DOHH2 (cell line): ENCODE measurements around the gene FBXW4.

Experiments used
- H3F3A ChIP-seq: fragments of 200-600 bp; sonication (generic), shearing (Covaris generic); 2 replicates; pipeline ENCODE4 v1.6.0; 2016; ENCODE audit warnings: antibody characterized with exemption, mild to moderate bottlenecking; ENCODE audit not compliant: control insufficient read depth, insufficient read depth
- H3K27ac ChIP-seq: fragments of 200-600 bp; sonication (generic); 2 replicates; pipeline ENCODE4 v1.5.1; 2014; ENCODE audit warnings: low read depth, mild to moderate bottlenecking, low read length, moderate library complexity
- H3K27me3 ChIP-seq: fragments of 200-600 bp; sonication (generic); 2 replicates; pipeline ENCODE4 v1.6.1; 2014; ENCODE audit warnings: mild to moderate bottlenecking, low read length, mixed read lengths; ENCODE audit not compliant: control insufficient read depth
- H3K36me3 ChIP-seq: fragments of 200-600 bp; sonication (generic); 2 replicates; pipeline ENCODE4 v1.6.1; 2014; ENCODE audit warnings: mild to moderate bottlenecking, low read length, moderate library complexity, mixed read lengths; ENCODE audit not compliant: control insufficient read depth
- H3K4me1 ChIP-seq: fragments of 200-600 bp; sonication (generic); 2 replicates; pipeline ENCODE4 v1.6.1; 2014; ENCODE audit warnings: mild to moderate bottlenecking, low read length, mixed read lengths; ENCODE audit not compliant: control insufficient read depth
- H3K4me2 ChIP-seq: fragments of 200-600 bp; sonication (generic); 2 replicates; pipeline ENCODE4 v1.6.0; 2014; ENCODE audit warnings: mild to moderate bottlenecking, low read length, moderate library complexity
- H3K4me3 ChIP-seq: fragments of 200-600 bp; sonication (generic); 2 replicates; pipeline ENCODE4 v1.5.1; 2014; ENCODE audit warnings: mild to moderate bottlenecking, low read length, mixed read lengths
- H3K79me2 ChIP-seq: fragments of 200-600 bp; sonication (generic); 2 replicates; pipeline ENCODE4 v1.6.1; 2014; ENCODE audit warnings: mild to moderate bottlenecking, low read length, mixed read lengths; ENCODE audit not compliant: control insufficient read depth
- H3K9me2 ChIP-seq: fragments of 200-600 bp; sonication (generic); replicated peaks from 2 replicates; pipeline ENCODE4 v1.6.1; 2014; ENCODE audit warnings: mild to moderate bottlenecking, low read length, mixed read lengths; ENCODE audit not compliant: control insufficient read depth
- H3K9me3 ChIP-seq: fragments of 200-600 bp; sonication (generic); 2 replicates; pipeline ENCODE4 v1.6.1; 2014; ENCODE audit warnings: antibody characterized with exemption, low read length, mixed read lengths; ENCODE audit not compliant: control insufficient read depth, insufficient read depth
- H4K20me1 ChIP-seq: fragments of 200-600 bp; sonication (generic); 2 replicates; pipeline ENCODE4 v1.6.0; 2014; ENCODE audit warnings: low read depth, mild to moderate bottlenecking, antibody characterized with exemption, low read length, moderate library complexity; ENCODE audit not compliant: control insufficient read depth, insufficient read depth
- CTCF ChIP-seq: fragments of 200-600 bp; sonication (generic); IDR thresholded peaks from one replicate; pipeline ENCODE4 v1.5.1; 2014; ENCODE audit warnings: antibody characterized with exemption, mild to moderate bottlenecking, low read depth, low read length; ENCODE audit not compliant: poor library complexity, severe bottlenecking
- EZH2phosphoT487 ChIP-seq: fragments of 200-600 bp; sonication (generic); IDR thresholded peaks from 2 replicates; pipeline ENCODE4 v1.6.1; 2017; ENCODE audit warnings: borderline replicate concordance, mild to moderate bottlenecking, antibody characterized with exemption, low read length, moderate library complexity, mixed read lengths

The FBXW4 gene

GRCh38 chr10:101564490-101564991 lies 130.4 kb downstream of the FBXW4 start:
- H3K27ac ChIP-seq: no peak overlapping the region
- H3K4me2 ChIP-seq: no peak overlapping the region
- no peaks in the 10 kb centered on the region for H3K36me3 ChIP-seq
- H3F3A ChIP-seq: no peaks in the 10 kb centered on the region
- peaks cover 13% of the 10 kb centered on the region for H3K4me1 ChIP-seq
- no peaks in the 10 kb centered on the region; the same call in 1 of the 2 replicates for H4K20me1 ChIP-seq
- TF ChIP-seq EZH2phosphoT487: no peak
- TF ChIP-seq CTCF: no peak
- peaks cover 43% of the 10 kb centered on the region for H3K27me3 ChIP-seq
- H3K79me2 ChIP-seq: no peaks in the 10 kb centered on the region
- no peak overlapping the region for H3K4me3 ChIP-seq
- H3K9me2 ChIP-seq: no peaks in the 10 kb centered on the region
- H3K9me3 ChIP-seq: no peaks in the 10 kb centered on the region

DNA sequence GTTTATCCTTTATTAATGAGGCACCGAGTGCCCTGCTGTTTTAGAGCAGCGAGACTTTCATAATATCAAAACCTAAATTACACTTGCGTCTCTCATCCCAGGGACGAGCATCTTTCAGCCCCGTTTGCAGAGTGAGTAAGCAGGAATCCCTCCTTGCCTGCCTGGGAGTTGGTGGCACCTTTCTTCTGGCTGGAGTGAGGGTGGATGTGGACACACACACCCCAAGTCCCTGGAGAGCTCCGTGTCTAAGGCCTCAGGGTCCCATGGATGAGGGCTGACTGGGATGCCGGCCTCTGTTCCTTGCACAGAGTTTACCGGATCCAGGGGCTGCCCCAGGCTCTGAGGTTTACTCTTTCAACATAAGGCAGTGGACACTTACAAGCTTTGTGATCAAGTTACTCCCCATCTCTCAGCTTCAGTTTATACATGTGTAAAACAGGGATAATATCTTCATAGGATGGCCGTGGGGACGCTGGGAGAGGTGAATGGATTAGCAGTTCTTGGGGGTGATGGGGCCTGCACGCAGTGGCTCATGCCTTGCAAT lies 131.4 kb downstream of the FBXW4 start:
- H3K27me3 ChIP-seq: peaks cover 33% of the 10 kb centered on the region
- H3F3A ChIP-seq: no peaks in the 10 kb centered on the region
- H3K36me3 ChIP-seq: no peaks in the 10 kb centered on the region
- no peak overlapping the region for H3K27ac ChIP-seq
- H3K79me2 ChIP-seq: no peaks in the 10 kb centered on the region
- H3K9me2 ChIP-seq: no peaks in the 10 kb centered on the region
- H3K4me3 ChIP-seq: no peak overlapping the region
- H4K20me1 ChIP-seq: no peaks in the 10 kb centered on the region
- peaks cover 11% of the 10 kb centered on the region for H3K4me1 ChIP-seq
- TF ChIP-seq CTCF: no peak
- no peak for TF ChIP-seq EZH2phosphoT487
- H3K4me2 ChIP-seq: no peak overlapping the region
- no peaks in the 10 kb centered on the region for H3K9me3 ChIP-seq

DNA sequence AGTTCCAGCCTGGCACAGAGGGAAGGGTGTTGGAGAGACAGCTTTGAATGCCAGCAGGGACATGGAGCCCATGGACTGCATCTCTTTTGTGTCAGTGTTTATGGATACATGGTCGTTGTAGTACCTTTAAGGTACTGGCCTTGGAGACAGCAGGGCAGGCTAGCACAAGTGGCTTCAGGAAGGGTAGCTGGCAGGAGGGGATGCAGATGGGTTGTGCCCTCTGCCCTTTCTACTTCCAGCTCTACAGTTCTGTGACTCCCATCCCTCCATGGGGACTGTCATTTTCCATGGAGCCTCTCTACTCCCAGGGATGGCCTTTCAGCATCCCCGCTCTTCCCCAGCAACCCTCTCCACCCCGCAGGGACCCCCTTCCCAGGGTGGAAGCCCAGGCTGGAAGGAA lies 132.0 kb downstream of the FBXW4 start:
- H3K4me1 ChIP-seq: peaks cover 11% of the 10 kb centered on the region
- H3K79me2 ChIP-seq: no peaks in the 10 kb centered on the region
- no peaks in the 10 kb centered on the region for H3K9me2 ChIP-seq
- H3K4me3 ChIP-seq: no peak overlapping the region
- H3K27me3 ChIP-seq: peaks cover 29% of the 10 kb centered on the region
- H3K36me3 ChIP-seq: no peaks in the 10 kb centered on the region
- H3K27ac ChIP-seq: no peak overlapping the region
- H3K4me2 ChIP-seq: no peak overlapping the region
- H4K20me1 ChIP-seq: no peaks in the 10 kb centered on the region
- H3F3A ChIP-seq: no peaks in the 10 kb centered on the region
- H3K9me3 ChIP-seq: no peaks in the 10 kb centered on the region
- TF ChIP-seq EZH2phosphoT487 (no peak), CTCF (no peak)
